ENCODE results near the gene AFF4.
"Not testable (repeated sequence)": the region's sequence is repeated elsewhere in the genome, so short reads cannot be mapped to it uniquely, and the experiment has no call there.

Gene AFF4

DNA sequence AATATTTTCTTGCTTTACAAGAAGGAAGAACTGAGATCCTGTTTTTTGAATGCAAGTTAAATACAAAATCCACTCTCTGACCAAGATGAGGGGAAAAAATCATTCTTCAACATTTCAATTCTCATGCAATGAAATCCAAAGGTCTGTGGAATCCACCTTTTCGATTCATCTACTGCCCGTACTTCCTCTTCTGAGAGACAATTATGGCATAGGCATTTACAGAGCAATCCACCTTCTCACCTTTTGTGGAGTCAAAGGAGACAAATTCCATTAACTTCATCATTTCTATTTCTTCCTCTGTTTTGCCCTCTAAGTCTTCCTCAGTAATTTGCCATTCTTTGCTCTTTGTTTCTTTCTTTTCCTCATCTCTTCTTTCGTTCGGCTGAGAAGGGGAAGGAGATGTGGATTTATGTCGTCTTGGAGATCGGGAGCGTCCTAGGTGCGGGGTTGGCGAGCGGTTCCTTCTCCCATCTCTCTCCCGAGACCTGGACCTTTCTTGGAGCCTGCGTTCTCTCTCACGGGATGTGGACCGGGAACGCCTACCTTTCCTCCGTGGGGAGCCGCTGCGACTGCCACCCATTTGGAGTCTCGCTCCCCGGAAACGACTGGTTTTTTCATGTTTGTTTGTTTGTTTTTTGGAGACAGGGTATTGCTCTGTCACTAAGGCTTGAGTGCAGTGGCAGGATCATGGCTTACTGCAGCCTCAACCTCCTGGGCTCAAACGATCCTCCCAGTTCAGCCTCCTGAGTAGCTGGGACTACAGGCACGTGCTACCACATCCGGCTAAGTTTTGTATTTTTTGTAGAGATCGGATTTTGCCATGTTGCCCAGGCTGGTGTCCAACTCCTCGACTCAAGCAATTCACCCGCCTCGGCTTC, 24.3 kb upstream of the AFF4 start:
- no peak for DNase-seq (ENCODE audit: extremely low read depth, low read depth)
- TF ChIP-seq, protein P1, sequence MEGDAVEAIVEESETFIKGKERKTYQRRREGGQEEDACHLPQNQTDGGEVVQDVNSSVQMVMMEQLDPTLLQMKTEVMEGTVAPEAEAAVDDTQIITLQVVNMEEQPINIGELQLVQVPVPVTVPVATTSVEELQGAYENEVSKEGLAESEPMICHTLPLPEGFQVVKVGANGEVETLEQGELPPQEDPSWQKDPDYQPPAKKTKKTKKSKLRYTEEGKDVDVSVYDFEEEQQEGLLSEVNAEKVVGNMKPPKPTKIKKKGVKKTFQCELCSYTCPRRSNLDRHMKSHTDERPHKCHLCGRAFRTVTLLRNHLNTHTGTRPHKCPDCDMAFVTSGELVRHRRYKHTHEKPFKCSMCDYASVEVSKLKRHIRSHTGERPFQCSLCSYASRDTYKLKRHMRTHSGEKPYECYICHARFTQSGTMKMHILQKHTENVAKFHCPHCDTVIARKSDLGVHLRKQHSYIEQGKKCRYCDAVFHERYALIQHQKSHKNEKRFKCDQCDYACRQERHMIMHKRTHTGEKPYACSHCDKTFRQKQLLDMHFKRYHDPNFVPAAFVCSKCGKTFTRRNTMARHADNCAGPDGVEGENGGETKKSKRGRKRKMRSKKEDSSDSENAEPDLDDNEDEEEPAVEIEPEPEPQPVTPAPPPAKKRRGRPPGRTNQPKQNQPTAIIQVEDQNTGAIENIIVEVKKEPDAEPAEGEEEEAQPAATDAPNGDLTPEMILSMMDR (IDR thresholded peaks at IDR 0.05; ENCODE audit: low read depth, low read length), result no peak

DNA sequence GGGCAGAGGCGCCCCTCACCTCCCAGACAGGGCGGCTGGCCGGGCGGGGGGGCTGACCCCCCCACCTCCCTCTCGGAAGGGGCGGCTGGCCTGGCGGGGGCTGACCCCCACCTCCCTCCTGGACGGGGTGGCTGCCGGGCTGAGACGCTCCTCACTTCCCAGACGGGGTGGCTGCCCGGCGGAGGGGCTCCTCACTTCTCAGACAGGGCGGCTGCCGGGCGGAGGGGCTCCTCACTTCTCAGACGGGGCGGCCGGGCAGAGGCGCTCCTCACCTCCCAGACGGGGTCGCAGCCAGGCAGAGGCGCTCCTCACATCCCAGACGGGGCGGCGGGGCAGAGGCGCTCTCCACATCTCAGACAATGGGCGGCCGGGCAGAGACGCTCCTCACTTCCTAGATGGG, 19.5 kb upstream of the AFF4 start:
- DNase-seq (ENCODE audit: extremely low read depth, low read depth), result not testable (repeated sequence)

DNA sequence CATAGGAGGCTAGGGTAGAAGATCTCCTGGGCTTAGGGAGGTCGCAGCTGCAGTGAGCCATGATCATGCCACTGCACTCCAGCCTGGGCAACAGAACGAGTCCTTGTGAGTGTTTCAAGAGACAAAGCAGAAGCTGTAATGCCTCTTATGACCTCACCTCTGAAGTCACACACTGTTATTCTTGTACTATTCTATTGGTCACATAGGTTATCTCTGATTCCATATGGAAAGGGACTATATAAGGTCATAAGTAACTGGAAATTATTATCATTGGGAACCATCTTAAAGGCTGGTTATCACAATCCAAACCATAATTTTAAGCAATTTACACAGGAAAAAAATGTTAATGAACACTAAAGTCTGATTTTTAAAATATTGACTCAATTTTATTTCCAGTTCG, 17.9 kb upstream of the AFF4 start:
- no peak for DNase-seq (ENCODE audit: extremely low read depth, low read depth)
- TF ChIP-seq, protein P1 (IDR thresholded peaks at IDR 0.05; ENCODE audit: low read depth, low read length), result no peak

DNA sequence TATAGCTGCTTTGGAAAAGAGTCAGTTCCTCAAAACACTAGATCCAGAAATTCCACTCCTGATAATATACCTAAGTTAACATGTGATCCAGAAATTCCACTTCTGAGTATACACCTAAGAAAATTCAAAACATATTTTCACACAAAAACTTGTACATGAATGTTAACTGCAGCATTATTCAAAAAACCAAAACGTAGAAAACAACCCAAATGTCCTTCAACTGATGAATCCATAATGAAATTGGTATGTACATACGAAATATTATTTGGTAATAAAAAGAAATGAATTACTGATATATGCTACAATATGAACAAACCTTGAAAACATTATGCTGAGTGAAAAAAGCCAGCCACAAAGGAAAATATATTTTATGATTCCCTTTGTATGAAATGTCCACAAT, 16.5 kb upstream of the AFF4 start:
- TF ChIP-seq, protein P1 (IDR thresholded peaks at IDR 0.05; ENCODE audit: low read depth, low read length), result no peak
- DNase-seq (ENCODE audit: extremely low read depth, low read depth), result no peak

DNA sequence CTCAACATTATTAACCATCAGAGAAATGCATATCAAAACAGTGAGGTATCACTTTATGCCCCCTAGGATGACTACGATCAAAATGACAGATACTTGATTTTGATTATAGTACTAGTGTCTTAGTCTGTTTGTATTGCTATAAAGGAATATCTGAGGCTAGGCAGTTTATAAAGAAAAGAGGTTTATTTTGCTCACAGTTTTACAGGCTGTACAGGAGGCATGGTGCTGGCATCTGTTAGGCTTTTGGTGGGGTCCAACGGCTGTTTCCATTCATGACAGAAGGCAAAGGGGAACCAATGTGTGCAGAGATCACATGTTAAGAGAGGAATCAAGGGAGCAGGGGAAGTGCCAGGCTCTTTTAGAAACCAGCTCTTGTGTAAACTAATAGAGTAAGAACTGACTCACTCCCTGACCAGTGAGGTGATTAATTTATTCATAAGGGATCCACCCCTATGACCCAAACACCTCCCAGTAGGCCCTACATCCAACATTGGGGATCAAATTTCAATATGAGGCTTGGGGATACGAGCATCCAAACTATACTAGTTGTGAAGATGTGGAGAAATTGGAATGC, 16.0 kb upstream of the AFF4 start:
- no peak for DNase-seq (ENCODE audit: extremely low read depth, low read depth)
- TF ChIP-seq, protein P1 (IDR thresholded peaks at IDR 0.05; ENCODE audit: low read depth, low read length), result no peak

DNA sequence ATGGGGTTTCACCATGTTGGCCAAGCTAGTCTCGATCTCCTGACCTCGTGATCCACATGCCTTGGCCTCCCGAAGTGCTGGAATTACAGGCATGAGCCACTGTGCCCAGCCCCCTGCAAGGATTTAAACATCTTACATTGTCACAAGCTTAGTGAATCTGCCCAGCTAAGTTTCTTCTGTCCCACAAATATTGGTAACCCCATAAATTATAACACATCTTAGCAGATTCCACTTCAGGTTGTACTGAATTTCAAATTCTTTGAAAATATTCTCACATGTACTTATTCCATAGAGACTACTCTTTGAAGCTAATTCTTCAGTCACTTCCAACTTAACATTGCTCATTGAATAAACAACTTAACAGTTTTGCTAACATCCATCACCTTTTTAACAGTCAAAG, 13.4 kb upstream of the AFF4 start:
- TF ChIP-seq, protein P1 (IDR thresholded peaks at IDR 0.05; ENCODE audit: low read depth, low read length), result no peak
- no peak for DNase-seq (ENCODE audit: extremely low read depth, low read depth)

DNA sequence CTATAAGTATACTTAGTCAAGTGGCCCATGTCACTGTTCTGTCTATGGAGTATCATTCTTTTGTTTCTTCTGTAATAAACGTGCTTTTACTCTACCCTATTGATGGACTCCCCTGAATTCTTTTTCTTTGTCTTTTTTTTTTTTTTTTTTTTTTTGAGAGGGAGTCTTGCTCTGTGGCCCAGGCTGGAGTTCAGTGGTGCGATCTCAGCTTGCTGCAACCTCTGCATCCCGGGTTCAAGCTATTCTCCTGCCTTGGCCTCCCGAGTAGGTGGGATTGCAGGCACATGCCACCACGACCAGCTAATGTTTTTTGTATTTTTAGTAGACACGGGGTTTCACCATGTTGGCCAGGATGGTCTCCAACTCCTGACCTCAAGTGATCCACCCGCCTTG, 9.0 kb upstream of the AFF4 start:
- DNase-seq (ENCODE audit: extremely low read depth, low read depth), result not testable (repeated sequence)

DNA sequence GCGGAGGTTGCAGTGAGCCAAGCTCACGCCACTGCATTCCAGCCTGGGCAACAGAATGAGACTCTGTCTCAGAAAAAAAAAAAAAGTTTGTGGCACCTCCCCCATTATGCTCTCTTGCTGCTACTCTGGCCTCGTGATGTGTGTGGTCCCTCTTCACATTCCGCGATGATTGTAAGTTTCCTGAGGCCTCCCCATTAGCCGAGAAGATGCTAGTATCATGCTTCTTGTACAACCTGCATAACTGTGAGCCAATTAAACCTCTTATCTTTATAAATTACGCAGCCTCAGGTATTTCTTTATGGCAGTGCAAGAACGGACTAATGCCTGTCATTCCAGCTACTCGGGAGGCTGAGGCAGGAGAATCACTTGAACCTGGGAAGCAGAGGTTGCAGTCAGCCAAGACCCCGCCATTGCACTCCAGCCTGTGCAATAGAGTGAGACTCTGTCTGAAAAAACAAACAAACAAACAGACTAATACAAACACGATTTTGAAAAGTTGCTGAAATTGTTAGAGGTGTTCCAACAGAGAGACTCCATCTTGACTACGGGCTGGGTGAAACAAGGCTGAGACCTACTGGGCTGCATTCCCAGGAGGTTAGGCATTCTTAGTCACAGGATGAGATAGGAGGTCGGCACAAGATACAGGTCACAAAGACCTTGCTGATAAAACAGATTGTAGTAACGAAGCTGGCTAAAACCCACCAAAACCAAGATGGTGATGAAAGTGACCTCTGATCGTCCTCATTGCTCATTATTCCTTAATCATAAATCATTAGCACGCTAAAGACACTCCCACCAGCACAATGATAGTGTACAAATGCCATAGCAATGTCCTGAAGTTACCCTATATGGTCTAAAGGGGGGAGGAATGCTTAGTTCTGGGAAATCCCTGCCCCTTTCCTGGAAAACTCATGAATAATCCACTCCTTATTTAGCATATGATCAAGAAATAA, 8.3 kb upstream of the AFF4 start:
- no peak for DNase-seq (ENCODE audit: extremely low read depth, low read depth)
- TF ChIP-seq, protein P1 (IDR thresholded peaks at IDR 0.05; ENCODE audit: low read depth, low read length), result no peak
